Measurements from ENCODE around the gene ARHGAP22.
A peak's percentile ranks its signal among the peaks of the same experiment; 100 is the strongest.
"Not testable (repeated sequence)": the region's sequence is repeated elsewhere in the genome, so short reads cannot be mapped to it uniquely, and the experiment has no call there.

Gene ARHGAP22

GRCh38 chr10:48604991-48605508 lies at the start of gene ARHGAP22:
TSS of gene ARHGAP22 (minus strand) at chr10:48605073. CDS start at chr10:48604796, 277 bp downstream.
- no peak for DNase-seq (ENCODE audit: extremely low read depth in 1 of 2, low read depth in 1 of 2)

- no peak for DNase-seq (ENCODE audit: extremely low read depth in 1 of 2, low read depth in 1 of 2)
Measured at GRCh38 chr10:48653944-48654698, 49.2 kb upstream of the ARHGAP22 start.

- DNase-seq (ENCODE audit: extremely low read depth in 1 of 2, low read depth in 1 of 2): no peak
Measured at GRCh38 chr10:48653347-48653746, 48.5 kb upstream of the ARHGAP22 start.

- DNase-seq (ENCODE audit: extremely low read depth in 1 of 2, low read depth in 1 of 2): no peak
Measured at GRCh38 chr10:48652344-48652743, 47.5 kb upstream of the ARHGAP22 start.

- no peak for DNase-seq (ENCODE audit: extremely low read depth in 1 of 2, low read depth in 1 of 2)
Measured at GRCh38 chr10:48651839-48652238, 47.0 kb upstream of the ARHGAP22 start.

- DNase-seq (ENCODE audit: extremely low read depth in 1 of 2, low read depth in 1 of 2): no peak
Measured at GRCh38 chr10:48651293-48651692, 46.4 kb upstream of the ARHGAP22 start.

GRCh38 chr10:48649349-48649944 lies 44.6 kb upstream of the ARHGAP22 start:
- no peak for DNase-seq (ENCODE audit: extremely low read depth in 1 of 2, low read depth in 1 of 2)

- no peak for DNase-seq (ENCODE audit: extremely low read depth in 1 of 2, low read depth in 1 of 2)
Measured at GRCh38 chr10:48648172-48648942, 43.5 kb upstream of the ARHGAP22 start.

- not testable (repeated sequence) for DNase-seq (ENCODE audit: extremely low read depth in 1 of 2, low read depth in 1 of 2)
Measured at GRCh38 chr10:48647073-48647472, 42.2 kb upstream of the ARHGAP22 start.

- no peak for DNase-seq (ENCODE audit: extremely low read depth in 1 of 2, low read depth in 1 of 2)
Measured at GRCh38 chr10:48645600-48645999, 40.7 kb upstream of the ARHGAP22 start.

- not testable (repeated sequence) for DNase-seq (ENCODE audit: extremely low read depth in 1 of 2, low read depth in 1 of 2)
Measured at GRCh38 chr10:48641099-48641690, 36.3 kb upstream of the ARHGAP22 start.

- DNase-seq (ENCODE audit: extremely low read depth in 1 of 2, low read depth in 1 of 2): no peak
Measured at GRCh38 chr10:48640326-48640725, 35.5 kb upstream of the ARHGAP22 start.

GRCh38 chr10:48639632-48640031 lies 34.8 kb upstream of the ARHGAP22 start:
- no peak for DNase-seq (ENCODE audit: extremely low read depth in 1 of 2, low read depth in 1 of 2)

GRCh38 chr10:48638739-48639527 lies 34.1 kb upstream of the ARHGAP22 start:
- DNase-seq (ENCODE audit: extremely low read depth in 1 of 2, low read depth in 1 of 2): no peak

GRCh38 chr10:48638158-48638557 lies 33.3 kb upstream of the ARHGAP22 start:
- no peak for DNase-seq (ENCODE audit: extremely low read depth in 1 of 2, low read depth in 1 of 2)

GRCh38 chr10:48636901-48637300 lies 32.0 kb upstream of the ARHGAP22 start:
- DNase-seq (ENCODE audit: extremely low read depth in 1 of 2, low read depth in 1 of 2): no peak

GRCh38 chr10:48636231-48636630 lies 31.4 kb upstream of the ARHGAP22 start:
- DNase-seq (ENCODE audit: extremely low read depth in 1 of 2, low read depth in 1 of 2): no peak

- DNase-seq (ENCODE audit: extremely low read depth in 1 of 2, low read depth in 1 of 2): no peak
Measured at GRCh38 chr10:48634984-48635557, 30.2 kb upstream of the ARHGAP22 start.

- peak in 1 of 2 donors; percentile 40 for DNase-seq (ENCODE audit: extremely low read depth in 1 of 2, low read depth in 1 of 2)
Measured at GRCh38 chr10:48634198-48634983, 29.5 kb upstream of the ARHGAP22 start.
